ENCODE measurements around the gene TNFSF8. TPM values are rescaled to one million over a fixed set of nuclear protein-coding genes. Genes with fewer than 3 reads are reported as not detected.

The TNFSF8 gene
- total and polyA plus RNA-seq, 9 of the 15 experiments (the other 6 are each of a cell fraction or from before 2014, with no cell fraction given), result 0.09 TPM; not detected in 8

- H4K20me1 ChIP-seq (replicated peaks; ENCODE audit: control insufficient read depth, insufficient read depth, low read length), result no peaks in the 10 kb centered on the region
- TF ChIP-seq ZNF57 (CRISPR knock-in tag; IDR thresholded peaks at IDR 0.05), result no peak
- TF ChIP-seq ZNF24 (IDR thresholded peaks at IDR 0.05), result no peak
- no peak for TF ChIP-seq ZBTB33 (CRISPR knock-in tag; IDR thresholded peaks at IDR 0.05)
- no peaks in the 10 kb centered on the region for H3K9me1 ChIP-seq (ENCODE audit: control insufficient read depth, insufficient read depth, low read length)
- no peaks in the 10 kb centered on the region for H3K9me3 ChIP-seq (replicated peaks; ENCODE audit: control insufficient read depth, insufficient read depth, low read depth, low read length)
- ATAC-seq, result no peak
- no peak for DNase-seq (ENCODE audit: extremely low read depth in 1 of 4, low spot score in 3 of 4)
- no peaks in the 10 kb centered on the region for H3K36me3 ChIP-seq (ENCODE audit: control insufficient read depth, insufficient read depth, low read length)
- in situ Hi-C loops (cut with MboI) (no loop called here), intact Hi-C loops (cut with micrococcal nuclease) (no loop called here)
- no peaks in the 10 kb centered on the region for H3K79me2 ChIP-seq (ENCODE audit: control insufficient read depth, insufficient read depth, low read length)
- no peak overlapping the region for H3K27ac ChIP-seq (ENCODE audit: extremely low read depth, low read depth, low read length)
- H3K27me3 ChIP-seq (ENCODE audit: control insufficient read depth in 2 of 2, insufficient read depth in 2 of 2, low read length in 2 of 2), result no peaks in the 10 kb centered on the region
- no peaks in the 10 kb centered on the region for H3K4me1 ChIP-seq (replicated peaks in 1 of 2; ENCODE audit: control insufficient read depth in 2 of 2, insufficient read depth in 2 of 2, low read length in 2 of 2)
- H3K4me2 ChIP-seq (ENCODE audit: insufficient read depth, low read length), result no peak overlapping the region
- no TSS peak for BruUV-seq (replicated peaks)
- 0% methylated on average over 4 of the region's 4 CpGs for WGBS (ENCODE audit: insufficient coverage, low coverage, missing lambda C conversion rate)
- CTCF ChIA-PET (ENCODE audit: low intra/inter-chr PET ratio), result no interaction called here
- no peak for FAIRE-seq
- H3K9ac ChIP-seq (ENCODE audit: insufficient read depth in 1 of 2, low read depth in 2 of 2, low read length in 2 of 2), result no peak overlapping the region
- POLR2A ChIA-PET, result no interaction called here
- H3K4me3 ChIP-seq, result no peak overlapping the region
- no peak overlapping the region for H2AFZ ChIP-seq (ENCODE audit: low read depth, low read length)
These were observed 8.5 kb upstream of the TNFSF8 start for GRCh38 chr9:114938687-114939575.
